Measurements from ENCODE around the gene RDH5. TPM values are rescaled to one million over a fixed set of nuclear protein-coding genes. Genes with fewer than 3 reads are reported as not detected.
A peak's percentile ranks its signal among the peaks of the same experiment; 100 is the strongest.

The RDH5 gene
- total RNA-seq, 3 donors from 2014 or later (not counting 1 experiment from before 2014, with no cell fraction given): 9.6 to 19.0 (median 10.1) TPM

DNA sequence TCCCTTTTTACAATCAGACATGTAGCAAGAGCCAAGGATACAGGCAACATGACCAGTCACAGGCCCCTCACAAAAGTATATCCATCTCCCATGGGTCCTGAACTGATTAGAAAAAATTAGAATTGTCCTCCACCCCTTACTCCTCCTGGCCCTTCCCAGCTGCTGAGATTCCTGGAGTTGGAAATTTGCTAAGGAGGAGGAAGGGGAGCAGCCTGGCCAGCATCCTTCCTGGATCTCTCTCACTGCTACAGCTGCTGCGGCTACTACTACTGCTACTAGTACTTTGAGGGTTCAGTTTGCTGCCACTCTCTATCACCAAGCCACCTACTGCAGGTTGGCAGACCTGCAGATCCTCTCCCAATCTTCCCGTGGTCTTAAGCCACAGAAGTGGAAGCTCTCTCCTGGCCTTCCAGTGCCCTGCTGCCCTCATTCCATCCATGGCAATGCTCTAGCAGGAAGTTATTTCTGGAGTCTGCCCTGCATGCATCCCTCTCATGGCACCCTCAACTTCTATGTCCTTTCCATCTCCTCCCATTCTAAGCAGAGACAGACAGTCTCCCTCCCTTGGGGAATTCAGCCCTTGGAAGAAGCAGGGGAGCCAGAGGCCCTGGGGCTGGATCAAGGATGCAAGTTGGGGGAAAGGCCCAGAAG lies 13.5 kb upstream of the RDH5 start:
- H3K4me1 Mint-ChIP-seq: peaks cover 14 to 17% of the 10 kb centered on the region in 2 donors
- Histone ChIP-seq H3K4me3 (ENCODE audit: low read length) (no peak overlapping the region), H3K9me3 (ENCODE audit: control insufficient read depth, insufficient read depth, low read length) (no peaks in the 10 kb centered on the region), H3K36me3 (ENCODE audit: control insufficient read depth, insufficient read depth, low read length) (no peaks in the 10 kb centered on the region), H3K27me3 (ENCODE audit: control insufficient read depth, insufficient read depth, low read length) (peaks cover 17% of the 10 kb centered on the region), H3K27ac (ENCODE audit: low read length) (no peak overlapping the region), H3K4me1 (ENCODE audit: control insufficient read depth, insufficient read depth, low read length) (peaks cover 18% of the 10 kb centered on the region)
- TF ChIP-seq, protein P1, sequence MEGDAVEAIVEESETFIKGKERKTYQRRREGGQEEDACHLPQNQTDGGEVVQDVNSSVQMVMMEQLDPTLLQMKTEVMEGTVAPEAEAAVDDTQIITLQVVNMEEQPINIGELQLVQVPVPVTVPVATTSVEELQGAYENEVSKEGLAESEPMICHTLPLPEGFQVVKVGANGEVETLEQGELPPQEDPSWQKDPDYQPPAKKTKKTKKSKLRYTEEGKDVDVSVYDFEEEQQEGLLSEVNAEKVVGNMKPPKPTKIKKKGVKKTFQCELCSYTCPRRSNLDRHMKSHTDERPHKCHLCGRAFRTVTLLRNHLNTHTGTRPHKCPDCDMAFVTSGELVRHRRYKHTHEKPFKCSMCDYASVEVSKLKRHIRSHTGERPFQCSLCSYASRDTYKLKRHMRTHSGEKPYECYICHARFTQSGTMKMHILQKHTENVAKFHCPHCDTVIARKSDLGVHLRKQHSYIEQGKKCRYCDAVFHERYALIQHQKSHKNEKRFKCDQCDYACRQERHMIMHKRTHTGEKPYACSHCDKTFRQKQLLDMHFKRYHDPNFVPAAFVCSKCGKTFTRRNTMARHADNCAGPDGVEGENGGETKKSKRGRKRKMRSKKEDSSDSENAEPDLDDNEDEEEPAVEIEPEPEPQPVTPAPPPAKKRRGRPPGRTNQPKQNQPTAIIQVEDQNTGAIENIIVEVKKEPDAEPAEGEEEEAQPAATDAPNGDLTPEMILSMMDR (IDR thresholded peaks at IDR 0.05): no peak
- DNase-seq (no peak), ATAC-seq (no peak)
- no peaks in the 10 kb centered on the region for H3K36me3 Mint-ChIP-seq
- 92% methylated on average over 2 of the region's 2 CpGs for WGBS (ENCODE audit: insufficient coverage)
- H3K9me3 Mint-ChIP-seq: no peaks in the 10 kb centered on the region
- peak overlapping the region; percentile 80 for H3K4me3 Mint-ChIP-seq
- intact Hi-C loops (cut with micrococcal nuclease): no loop called here
- H3K27ac Mint-ChIP-seq: peak overlapping the region in 1 of 2 donors; percentile 12
- H3K27me3 Mint-ChIP-seq (ENCODE audit: low read depth in 2 of 2): peaks cover 27 to 30% of the 10 kb centered on the region in 2 donors

DNA sequence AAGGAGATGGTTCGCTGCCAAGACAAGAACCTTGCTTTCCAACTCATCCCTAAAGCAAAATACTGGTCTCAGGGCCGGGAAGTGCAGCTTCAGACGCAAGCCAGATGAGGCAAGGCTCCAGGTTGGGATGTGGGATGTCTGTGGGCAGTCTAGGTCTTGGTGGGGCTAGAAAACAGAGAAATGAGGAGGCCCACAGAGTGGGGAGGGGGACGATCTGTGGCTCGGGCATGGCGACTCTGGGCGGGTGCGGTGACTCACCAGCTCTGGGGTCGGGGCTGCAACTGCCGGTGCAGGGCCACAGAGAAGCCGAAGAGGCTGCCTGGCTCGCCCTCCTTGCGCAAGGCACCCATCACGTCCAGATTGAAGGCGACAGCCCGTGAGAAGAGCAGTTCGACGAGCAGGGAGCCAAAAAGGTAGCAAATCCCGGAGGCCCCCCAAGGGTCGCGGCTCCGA lies 12.9 kb upstream of the RDH5 start:
- DNase-seq: no peak
- Mint-ChIP-seq H3K36me3 (no peaks in the 10 kb centered on the region), H3K9me3 (no peaks in the 10 kb centered on the region), H3K4me3 (peak overlapping the region; percentile 80), H3K27me3 (ENCODE audit: low read depth in 2 of 2) (peaks cover 30% of the 10 kb centered on the region in 2 donors), H3K27ac (peak overlapping the region in 1 of 2 donors; percentile 12), H3K4me1 (peaks cover 14 to 17% of the 10 kb centered on the region in 2 donors)
- Histone ChIP-seq H3K9me3 (ENCODE audit: control insufficient read depth, insufficient read depth, low read length) (no peaks in the 10 kb centered on the region), H3K4me3 (ENCODE audit: low read length) (peak overlapping the region; percentile 21), H3K4me1 (ENCODE audit: control insufficient read depth, insufficient read depth, low read length) (peaks cover 18% of the 10 kb centered on the region), H3K36me3 (ENCODE audit: control insufficient read depth, insufficient read depth, low read length) (no peaks in the 10 kb centered on the region), H3K27ac (ENCODE audit: low read length) (no peak overlapping the region), H3K27me3 (ENCODE audit: control insufficient read depth, insufficient read depth, low read length) (peaks cover 17% of the 10 kb centered on the region)
- intact Hi-C loops (cut with micrococcal nuclease): no loop called here
- 19% methylated on average over 22 of the region's 22 CpGs for WGBS (ENCODE audit: insufficient coverage)
- peak in 2 of 3 donors; percentile 50 to 57 for ATAC-seq
- TF ChIP-seq, protein P1 (IDR thresholded peaks at IDR 0.05): no peak

DNA sequence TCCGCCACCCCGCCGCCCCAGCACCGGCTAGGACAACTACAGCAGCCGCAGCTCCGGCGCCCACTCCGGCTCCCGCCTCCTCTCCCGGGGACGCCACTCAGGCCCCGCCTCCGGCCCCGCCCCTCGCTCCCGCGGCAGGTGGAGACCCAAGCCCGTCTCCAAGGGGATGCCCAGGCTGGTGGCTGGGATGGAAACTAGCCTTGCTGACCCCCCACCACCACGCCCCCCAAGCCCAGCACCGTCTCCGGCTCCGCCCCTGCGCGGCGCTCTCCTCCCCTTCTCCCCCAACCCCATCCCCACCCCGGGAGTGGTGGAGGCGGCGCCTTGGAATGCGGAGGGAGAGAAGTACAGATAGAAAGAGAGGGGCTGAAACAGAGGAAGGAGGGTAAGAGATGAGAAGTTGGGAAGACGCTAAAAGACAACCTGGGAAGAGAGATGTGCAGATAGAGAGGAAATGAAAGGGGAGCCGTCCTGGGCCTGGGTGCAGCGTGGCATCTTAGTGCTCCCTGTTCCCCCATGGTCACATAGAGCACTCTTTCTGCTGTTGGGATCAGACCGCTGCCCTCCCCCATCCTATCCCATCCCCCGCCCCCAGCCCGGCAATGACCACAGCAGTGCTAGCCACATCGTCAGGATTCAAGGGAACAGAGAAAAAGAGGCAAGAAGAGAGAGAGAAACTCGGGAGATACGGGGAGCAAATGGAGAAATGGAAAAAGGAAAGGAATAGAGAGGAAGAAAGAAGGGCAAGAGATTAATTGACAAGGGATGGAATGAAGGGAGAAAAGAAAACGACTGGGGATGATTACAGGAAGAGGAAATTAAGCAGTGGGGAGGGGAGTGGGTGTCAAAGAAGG lies 12.1 kb upstream of the RDH5 start, which contains the start of gene ITGA7:
ITGA7 (minus strand) TSS at position 64 of the 854 bp plus-strand sequence. CDS start 222 bp downstream, outside the sequence.
- Mint-ChIP-seq H3K27me3 (ENCODE audit: low read depth in 2 of 2) (peaks cover 30% of the 10 kb centered on the region in 2 donors), H3K27ac (peak within 1 kb of the TSS in 1 of 2 donors; percentile 23), H3K4me3 (peak within 1 kb of the TSS; percentile 85), H3K4me1 (peaks cover 14 to 17% of the 10 kb centered on the region in 2 donors), H3K9me3 (no peaks in the 10 kb centered on the region), H3K36me3 (no peaks in the 10 kb centered on the region)
- intact Hi-C loops (cut with micrococcal nuclease): no loop called here
- Histone ChIP-seq H3K9me3 (ENCODE audit: control insufficient read depth, insufficient read depth, low read length) (no peaks in the 10 kb centered on the region), H3K4me3 (ENCODE audit: low read length) (peak within 1 kb of the TSS; percentile 25), H3K4me1 (ENCODE audit: control insufficient read depth, insufficient read depth, low read length) (peaks cover 18% of the 10 kb centered on the region), H3K36me3 (ENCODE audit: control insufficient read depth, insufficient read depth, low read length) (no peaks in the 10 kb centered on the region), H3K27me3 (ENCODE audit: control insufficient read depth, insufficient read depth, low read length) (peaks cover 17% of the 10 kb centered on the region), H3K27ac (ENCODE audit: low read length) (no peak within 1 kb of the TSS)
- under 1% methylated on average over 30 of the region's 39 CpGs for WGBS (ENCODE audit: insufficient coverage)
- DNase-seq (peak; percentile 33 to 68), ATAC-seq (peak; percentile 63 to 83 (median 76))
- TF ChIP-seq, protein P1 (IDR thresholded peaks at IDR 0.05): no peak
